Endothelial cell of umbilical vein (primary cell): ENCODE measurements around the gene OGFRL1. TPM values are rescaled to one million over a fixed set of nuclear protein-coding genes. Genes with fewer than 3 reads are reported as not detected.

Experiments used
- BruUV-seq: library from RNA; stranded (reverse); fragments of 400-500 nt; replicated peaks from 2 replicates; lab custom pipeline; 2021; lab: Mats Ljungman, UMichigan
- CTCF ChIA-PET: fragments of 300-600, 350-600 bp; sonication (Branson Sonifier 250); formaldehyde crosslinking; loops from one replicate; lab custom pipeline; 2021; ENCODE audit warnings: antibody characterized with exemption, inconsistent platforms; lab: Charles Lee
- POLR2A ChIA-PET: fragments of 300-600, 350-600 bp; sonication (Branson Sonifier 250); formaldehyde crosslinking; loops from one replicate; lab custom pipeline; 2021; ENCODE audit warnings: antibody characterized with exemption, inconsistent platforms; lab: Charles Lee
- DNase-seq: peaks from one replicate; pipeline ENCODE4 v3.0.0-alpha.2; 2011; ENCODE audit warnings: low read depth, low spot score
- FAIRE-seq: peaks from 2 replicates; lab custom pipeline; 2011; peaks lifted over from hg19 to GRCh38; lab: Jason Lieb, UNC
- H2AFZ ChIP-seq: 2 replicates; pipeline ENCODE4 v1.6.0; 2012; ENCODE audit warnings: low read depth, low read length, control low read depth, inconsistent platforms
- H3K27ac ChIP-seq: 2 replicates; pipeline ENCODE4 v1.5.1; 2011; ENCODE audit warnings: low read depth, mild to moderate bottlenecking, control low read depth, low read length, moderate library complexity; ENCODE audit not compliant: insufficient read depth
- H3K27me3 ChIP-seq, 2 experiments: 2 replicates each; pipeline versions ENCODE4 v1.6.0 to v1.6.1; 2011; ENCODE audit warnings: low read length in 2 of 2, mixed read lengths in 1 of 2; ENCODE audit not compliant: control insufficient read depth in 2 of 2, insufficient read depth in 2 of 2
- H3K36me3 ChIP-seq, 2 experiments: 2 replicates in 1 of 2; 3 replicates in 1 of 2; pipeline ENCODE4 v1.5.1; 2011; ENCODE audit warnings: low read length in 2 of 2, mild to moderate bottlenecking in 1 of 2, moderate library complexity in 1 of 2; ENCODE audit not compliant: control insufficient read depth in 2 of 2, insufficient read depth in 2 of 2; ENCODE audit errors: extremely low read depth in 1 of 2
- H3K4me1 ChIP-seq: 3 replicates; pipeline ENCODE4 v1.5.1; 2011; ENCODE audit warnings: mild to moderate bottlenecking, low read length; ENCODE audit not compliant: control insufficient read depth, insufficient read depth; ENCODE audit errors: extremely low read depth
- H3K4me2 ChIP-seq: 2 replicates; pipeline ENCODE4 v1.6.1; 2011; ENCODE audit warnings: low read length, control low read depth, mixed read lengths; ENCODE audit not compliant: insufficient read depth
- H3K4me3 ChIP-seq, 3 experiments: fragments of 200-600 bp in 1 of 3; sonication (generic), shearing (Covaris generic) in 1 of 3; replicated peaks in 1 of 3; 2 replicates each; pipeline ENCODE4 v1.5.1; 2011 to 2016; ENCODE audit warnings: control low read depth in 3 of 3, low read length in 3 of 3, mild to moderate bottlenecking in 2 of 3, inconsistent platforms in 1 of 3, low read depth in 1 of 3, moderate library complexity in 1 of 3; ENCODE audit not compliant: insufficient read depth in 1 of 3
- H3K79me2 ChIP-seq: 2 replicates; pipeline ENCODE4 v1.6.0; 2012; ENCODE audit warnings: low read length, inconsistent platforms; ENCODE audit not compliant: control insufficient read depth, insufficient read depth
- H3K9ac ChIP-seq: replicated peaks from 2 replicates; pipeline ENCODE3; 2011; ENCODE audit warnings: low read length, control low read depth; ENCODE audit not compliant: insufficient read depth; ENCODE audit errors: extremely low read depth
- H3K9me1 ChIP-seq: replicated peaks from 3 replicates; pipeline ENCODE4 v1.6.0; 2011; ENCODE audit warnings: mild to moderate bottlenecking, low read length; ENCODE audit not compliant: control insufficient read depth, insufficient read depth; ENCODE audit errors: extremely low read depth
- H3K9me3 ChIP-seq: replicated peaks from 2 replicates; pipeline ENCODE4 v1.5.1; 2012; ENCODE audit warnings: low read length, inconsistent platforms; ENCODE audit not compliant: control insufficient read depth, insufficient read depth
- H4K20me1 ChIP-seq: replicated peaks from 2 replicates; pipeline ENCODE3; 2011; ENCODE audit warnings: mild to moderate bottlenecking, low read length; ENCODE audit not compliant: control insufficient read depth, insufficient read depth; ENCODE audit errors: extremely low read depth
- CTCF ChIP-seq, 2 donors: IDR thresholded peaks; 1 replicate in 1 of 2; 2 replicates in 1 of 2; pipeline ENCODE4 v1.5.1; 2011; ENCODE audit warnings: low read length in 2 of 2, mild to moderate bottlenecking in 2 of 2, moderate library complexity in 2 of 2, control low read depth in 1 of 2, inconsistent platforms in 1 of 2, low read depth in 1 of 2; ENCODE audit not compliant: insufficient read depth in 1 of 2; ENCODE audit errors: extremely low read depth in 1 of 2
- EZH2 ChIP-seq: IDR thresholded peaks from 2 replicates; pipeline ENCODE4 v1.6.1; 2012; ENCODE audit warnings: borderline replicate concordance, low read depth, mild to moderate bottlenecking, moderate library complexity, low read length, inconsistent platforms; ENCODE audit not compliant: severe bottlenecking
- FOS ChIP-seq: IDR thresholded peaks from 2 replicates; pipeline ENCODE4 v1.6.1; 2011; ENCODE audit warnings: mild to moderate bottlenecking, low read length, moderate library complexity, borderline replicate concordance; ENCODE audit not compliant: insufficient read depth
- GATA2 ChIP-seq: IDR thresholded peaks from 2 replicates; pipeline ENCODE4 v1.7.0; 2011; ENCODE audit warnings: low read depth, mild to moderate bottlenecking, moderate library complexity, mixed read lengths, low read length; ENCODE audit not compliant: insufficient read length, insufficient read depth
- JUN ChIP-seq: IDR thresholded peaks from 2 replicates; pipeline ENCODE4 v1.6.1; 2011; ENCODE audit warnings: borderline replicate concordance, low read depth; ENCODE audit not compliant: insufficient read length, insufficient read depth
- MYC ChIP-seq: IDR thresholded peaks from one replicate; pipeline ENCODE4 v1.6.1; 2011; ENCODE audit warnings: mild to moderate bottlenecking, low read depth, low read length
- POLR2A ChIP-seq: IDR thresholded peaks from 2 replicates; pipeline ENCODE4 v1.6.1; 2012; ENCODE audit warnings: low read depth, mild to moderate bottlenecking, control low read depth, low read length
- POLR2AphosphoS5 ChIP-seq: IDR thresholded peaks from 2 replicates; pipeline ENCODE4 v1.6.1; 2012; ENCODE audit warnings: low read depth, mild to moderate bottlenecking, control low read depth, low read length, moderate library complexity; ENCODE audit not compliant: insufficient read depth
- dilution Hi-C: fragments of 300-500 bp; cut with MboI; formaldehyde crosslinking; loops from one replicate; pipeline ENCODE4 v1.15.0; 2019; ENCODE audit warnings: low sequenced_read_pairs; ENCODE audit not compliant: extremely low pct_ligation_motif_present
- intact Hi-C: fragments of 100-400 bp; cut with micrococcal nuclease; formaldehyde crosslinking; loops from one replicate; pipeline ENCODE4 v1.10.0; 2022
- polyA plus RNA-seq, 4 experiments: library from polyadenylated mRNA; depleted of rRNA in 3 of 4; stranded (reverse) in 3 of 4; unstranded in 1 of 4; fragments of >200 nt; gene quantifications; 2 replicates each; pipeline versions ENCODE4 v1.2.1 to v1.2.3, GENCODE V29; 2011 to 2012; ENCODE audit warnings: missing spikeins in 1 of 4
- total RNA-seq: library from RNA; stranded (reverse); gene quantifications from 2 replicates; pipeline ENCODE4 v1.2.3, GENCODE V29; 2021
- TF ChIP-seq, protein P1 (sequence below): IDR thresholded peaks from 2 replicates; pipeline ENCODE4 v1.6.1; 2011; ENCODE audit not compliant: insufficient read depth, insufficient read length

OGFRL1 gene
- total and polyA plus RNA-seq, 2 donors (not counting 3 experiments of a cell fraction or from before 2014, with no cell fraction given): 3.4 to 19.4 TPM

DNA sequence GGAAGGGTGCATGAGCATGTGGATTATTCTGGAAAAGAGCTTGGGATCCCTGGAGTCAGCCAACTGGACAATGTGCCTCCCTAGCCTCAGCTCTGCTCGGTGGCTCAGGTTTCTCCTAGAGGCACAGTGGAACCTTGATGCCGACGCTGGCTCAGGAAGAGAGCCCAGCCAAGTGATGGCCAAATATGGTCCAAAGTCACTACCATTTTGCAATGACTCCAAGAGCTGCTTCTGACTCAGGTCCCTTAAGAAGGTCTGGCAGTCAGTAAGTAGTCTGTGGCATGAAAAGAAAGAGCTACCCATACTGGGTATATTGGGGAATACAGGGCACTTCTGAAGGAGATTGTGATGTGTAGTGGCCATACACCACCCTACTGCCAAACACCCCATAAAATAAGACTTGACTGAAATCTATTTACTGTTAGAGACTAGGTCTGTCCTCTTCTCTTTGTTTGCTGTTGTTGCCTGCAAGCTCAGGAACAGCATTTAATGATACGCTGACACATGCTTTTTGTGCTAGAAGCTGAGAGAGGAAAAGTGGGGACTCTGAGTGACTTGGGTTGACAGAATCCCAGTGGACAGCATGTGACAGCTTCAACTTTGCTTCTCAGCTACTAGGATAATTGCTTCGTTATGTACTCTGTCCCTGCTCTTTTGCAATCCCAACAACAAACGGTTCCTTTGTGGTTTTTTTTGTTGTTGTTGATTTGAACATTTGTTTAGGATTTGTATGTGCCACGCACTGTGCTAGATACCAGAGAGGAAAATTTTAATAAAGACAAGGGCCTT lies 30.3 kb upstream of the OGFRL1 start:
- Histone ChIP-seq H3K27me3 (no peaks in the 10 kb centered on the region), H3K36me3 (no peaks in the 10 kb centered on the region), H2AFZ (no peak overlapping the region), H3K9me3 (no peaks in the 10 kb centered on the region), H3K4me1 (no peaks in the 10 kb centered on the region), H3K4me3 (no peak overlapping the region), H4K20me1 (no peaks in the 10 kb centered on the region), H3K79me2 (no peaks in the 10 kb centered on the region), H3K9me1 (no peaks in the 10 kb centered on the region), H3K27ac (no peak overlapping the region), H3K4me2 (no peak overlapping the region), H3K9ac (no peak overlapping the region)
- TF ChIP-seq MYC: no peak
- no peak for TF ChIP-seq GATA2
- TF ChIP-seq FOS: no peak
- TF ChIP-seq, protein P1, sequence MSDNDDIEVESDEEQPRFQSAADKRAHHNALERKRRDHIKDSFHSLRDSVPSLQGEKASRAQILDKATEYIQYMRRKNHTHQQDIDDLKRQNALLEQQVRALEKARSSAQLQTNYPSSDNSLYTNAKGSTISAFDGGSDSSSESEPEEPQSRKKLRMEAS: no peak
- no peak for TF ChIP-seq EZH2
- no peak for TF ChIP-seq POLR2AphosphoS5
- TF ChIP-seq CTCF (IDR thresholded peaks at IDR 0.05; ENCODE audit: extremely low read depth in 1 of 2, insufficient read depth in 1 of 2, low read depth in 1 of 2, low read length in 2 of 2): no peak
- TF ChIP-seq POLR2A: no peak
- no peak for TF ChIP-seq JUN
- ChIA-PET POLR2A (interaction anchor here (0.7 kb wide), 1 partner anchor 797 kb away, joined by 3 read pairs; no protein-coding TSS in a partner anchor), CTCF (interaction anchor here (1.0 to 2.9 kb wide), 3 partner anchors 10 to 68 kb away, joined by 3 to 16 read pairs (median 5); no protein-coding TSS in a partner anchor)
- BruUV-seq: no TSS peak
- FAIRE-seq (no peak), DNase-seq (no peak)
- intact Hi-C loops: no loop called here
- dilution Hi-C loops: no loop called here
